ENCODE measurements around the gene CCHCR1. TPM values are rescaled to one million over a fixed set of nuclear protein-coding genes. Genes with fewer than 3 reads are reported as not detected.
A peak's percentile ranks its signal among the peaks of the same experiment; 100 is the strongest.

Gene CCHCR1
- total and polyA plus RNA-seq, 2 of the 13 experiments (the other 11 are each of a cell fraction or from before 2014, with no cell fraction given), result 14.6 to 28.2 TPM

- no peak for TF ChIP-seq HINFP (CRISPR knock-in tag; IDR thresholded peaks at IDR 0.05; ENCODE audit: low read depth)
- no peak for TF ChIP-seq IRF9 (CRISPR knock-in tag; IDR thresholded peaks at IDR 0.05; ENCODE audit: borderline replicate concordance)
- TF ChIP-seq ELF3 (CRISPR knock-in tag; IDR thresholded peaks at IDR 0.05), result no peak
- TF ChIP-seq NFKBIZ (CRISPR knock-in tag; IDR thresholded peaks at IDR 0.05), result no peak
- TF ChIP-seq NR2C2 (CRISPR knock-in tag; IDR thresholded peaks at IDR 0.05; ENCODE audit: borderline replicate concordance), result no peak
- no peak for TF ChIP-seq THRA (CRISPR knock-in tag; IDR thresholded peaks at IDR 0.05; ENCODE audit: borderline replicate concordance)
- no peak for TF ChIP-seq ATM (IDR thresholded peaks at IDR 0.05; ENCODE audit: borderline replicate concordance)
- TF ChIP-seq AGO1 (IDR thresholded peaks at IDR 0.05; ENCODE audit: low read depth, low read length, poor library complexity, severe bottlenecking), result no peak
- TF ChIP-seq ZNF180 (CRISPR knock-in tag; IDR thresholded peaks at IDR 0.05; ENCODE audit: borderline replicate concordance, low read depth), result no peak
- TF ChIP-seq ZNF251 (CRISPR knock-in tag; IDR thresholded peaks at IDR 0.05), result no peak
- no peak for TF ChIP-seq ZNF138 (CRISPR knock-in tag; IDR thresholded peaks at IDR 0.05; ENCODE audit: low read depth)
- TF ChIP-seq CTCF (CRISPR knock-in tag; IDR thresholded peaks at IDR 0.05), result peak; percentile 83
- TF ChIP-seq ZNF577 (CRISPR knock-in tag; IDR thresholded peaks at IDR 0.05; ENCODE audit: borderline replicate concordance, low read depth), result 0 out of 2 replicates have a peak, but pooled peaks have one; percentile 39
- no peak for TF ChIP-seq PPARG (CRISPR knock-in tag; conservative IDR thresholded peaks at IDR 0.05)
- no peak for TF ChIP-seq RBM22 (optimal IDR thresholded peaks at IDR 0.05; ENCODE audit: low read length)
- TF ChIP-seq FOXP4 (CRISPR knock-in tag; IDR thresholded peaks at IDR 0.05), result no peak
- TF ChIP-seq XRCC5 (optimal IDR thresholded peaks at IDR 0.05; ENCODE audit: low read length), result peak; percentile 60
- TF ChIP-seq ZNF546 (CRISPR knock-in tag; conservative IDR thresholded peaks at IDR 0.05), result no peak
- TF ChIP-seq RBM39 (IDR thresholded peaks at IDR 0.05; ENCODE audit: low read depth, low read length, poor library complexity, severe bottlenecking), result no peak
- no peak for TF ChIP-seq ZFP36 (IDR thresholded peaks at IDR 0.05; ENCODE audit: borderline replicate concordance, low read depth, low read length, partially characterized antibody)
- no peak for TF ChIP-seq MEIS1 (CRISPR knock-in tag; IDR thresholded peaks at IDR 0.05; ENCODE audit: borderline replicate concordance)
- TF ChIP-seq ZNF567 (CRISPR knock-in tag; IDR thresholded peaks at IDR 0.05; ENCODE audit: borderline replicate concordance), result no peak
These were observed 29.4 kb downstream of the CCHCR1 start (continued) for GRCh38 chr6:31128093-31128676.

Data from HepG2 (cell line).